Measurements from ENCODE around the gene STK17A.

DNA sequence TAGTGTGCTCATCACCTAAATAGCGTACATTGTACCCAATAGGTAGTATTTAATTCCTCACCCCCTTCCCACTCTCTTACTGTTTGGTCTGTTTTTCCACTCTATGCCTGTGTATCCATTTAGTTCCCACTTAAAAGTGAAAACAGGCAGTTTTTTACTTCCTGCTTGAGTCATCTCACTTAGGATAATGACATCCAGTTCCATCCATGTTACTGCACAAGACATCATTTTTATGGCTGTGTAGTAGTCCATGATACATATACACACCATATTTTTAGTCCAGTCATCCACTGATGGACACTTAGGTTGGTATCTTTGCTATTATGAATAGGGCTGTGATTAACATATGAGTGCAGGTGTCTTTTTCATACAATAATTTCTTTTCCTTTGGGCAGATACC is 10.1 kb downstream of the STK17A start:
- TF ChIP-seq, protein P1, sequence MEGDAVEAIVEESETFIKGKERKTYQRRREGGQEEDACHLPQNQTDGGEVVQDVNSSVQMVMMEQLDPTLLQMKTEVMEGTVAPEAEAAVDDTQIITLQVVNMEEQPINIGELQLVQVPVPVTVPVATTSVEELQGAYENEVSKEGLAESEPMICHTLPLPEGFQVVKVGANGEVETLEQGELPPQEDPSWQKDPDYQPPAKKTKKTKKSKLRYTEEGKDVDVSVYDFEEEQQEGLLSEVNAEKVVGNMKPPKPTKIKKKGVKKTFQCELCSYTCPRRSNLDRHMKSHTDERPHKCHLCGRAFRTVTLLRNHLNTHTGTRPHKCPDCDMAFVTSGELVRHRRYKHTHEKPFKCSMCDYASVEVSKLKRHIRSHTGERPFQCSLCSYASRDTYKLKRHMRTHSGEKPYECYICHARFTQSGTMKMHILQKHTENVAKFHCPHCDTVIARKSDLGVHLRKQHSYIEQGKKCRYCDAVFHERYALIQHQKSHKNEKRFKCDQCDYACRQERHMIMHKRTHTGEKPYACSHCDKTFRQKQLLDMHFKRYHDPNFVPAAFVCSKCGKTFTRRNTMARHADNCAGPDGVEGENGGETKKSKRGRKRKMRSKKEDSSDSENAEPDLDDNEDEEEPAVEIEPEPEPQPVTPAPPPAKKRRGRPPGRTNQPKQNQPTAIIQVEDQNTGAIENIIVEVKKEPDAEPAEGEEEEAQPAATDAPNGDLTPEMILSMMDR (IDR thresholded peaks at IDR 0.05), result no peak
- TF ChIP-seq POLR2A (IDR thresholded peaks at IDR 0.05), result no peak
